ENCODE measurements around the gene FOXP3.
"Not testable (repeated sequence)": the region's sequence is repeated elsewhere in the genome, so short reads cannot be mapped to it uniquely, and the experiment has no call there.

FOXP3 gene, protein sequence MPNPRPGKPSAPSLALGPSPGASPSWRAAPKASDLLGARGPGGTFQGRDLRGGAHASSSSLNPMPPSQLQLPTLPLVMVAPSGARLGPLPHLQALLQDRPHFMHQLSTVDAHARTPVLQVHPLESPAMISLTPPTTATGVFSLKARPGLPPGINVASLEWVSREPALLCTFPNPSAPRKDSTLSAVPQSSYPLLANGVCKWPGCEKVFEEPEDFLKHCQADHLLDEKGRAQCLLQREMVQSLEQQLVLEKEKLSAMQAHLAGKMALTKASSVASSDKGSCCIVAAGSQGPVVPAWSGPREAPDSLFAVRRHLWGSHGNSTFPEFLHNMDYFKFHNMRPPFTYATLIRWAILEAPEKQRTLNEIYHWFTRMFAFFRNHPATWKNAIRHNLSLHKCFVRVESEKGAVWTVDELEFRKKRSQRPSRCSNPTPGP

DNA sequence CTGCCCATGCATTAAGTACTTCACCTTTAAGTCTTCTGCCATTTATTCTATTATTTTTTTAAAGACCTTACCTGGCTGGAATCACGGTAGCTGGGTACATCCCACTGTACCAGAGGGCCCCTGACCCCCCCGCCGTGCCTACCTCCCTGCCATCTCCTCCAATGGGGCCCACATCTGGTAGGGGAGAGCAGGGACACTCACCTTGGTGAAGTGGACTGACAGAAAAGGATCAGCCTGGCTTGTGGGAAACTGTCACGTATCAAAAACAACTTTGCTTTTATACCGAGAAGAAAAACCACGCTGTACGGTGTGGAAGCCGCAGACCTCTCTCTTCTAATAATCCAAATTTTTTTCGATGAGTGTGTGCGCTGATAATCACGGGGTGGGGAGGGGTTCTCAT lies at the start of gene FOXP3:
Gene FOXP3, minus strand, starts transcription at position 251 of the 400 bp plus-strand sequence. CDS start 6,205 bp downstream, outside the sequence.
- no peak for DNase-seq (ENCODE audit: low spot score)

GRCh38 chrX:49312176-49312575 lies 47.7 kb upstream of the FOXP3 start:
- no peak for DNase-seq (ENCODE audit: low spot score)

DNA sequence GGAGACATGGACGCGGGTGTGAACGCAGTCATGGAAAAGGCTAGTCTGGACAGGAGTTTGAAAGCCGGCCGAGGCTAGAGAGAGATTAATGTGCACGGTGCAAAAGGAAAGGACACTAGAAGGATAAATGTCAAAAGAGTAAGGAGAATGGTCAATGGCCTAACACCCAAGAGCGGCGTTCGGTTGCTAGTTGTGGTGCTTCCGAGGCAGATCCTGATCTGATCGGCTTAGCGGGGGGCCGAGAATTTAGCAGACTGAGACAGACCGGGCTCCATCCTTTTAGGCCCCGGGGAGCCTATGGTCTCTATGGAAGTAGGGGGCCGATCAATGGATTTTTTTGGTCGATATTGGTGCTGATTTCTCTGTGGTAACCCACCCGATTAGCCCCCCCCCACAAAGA lies 45.9 kb upstream of the FOXP3 start:
- no peak for DNase-seq (ENCODE audit: low spot score)

DNA sequence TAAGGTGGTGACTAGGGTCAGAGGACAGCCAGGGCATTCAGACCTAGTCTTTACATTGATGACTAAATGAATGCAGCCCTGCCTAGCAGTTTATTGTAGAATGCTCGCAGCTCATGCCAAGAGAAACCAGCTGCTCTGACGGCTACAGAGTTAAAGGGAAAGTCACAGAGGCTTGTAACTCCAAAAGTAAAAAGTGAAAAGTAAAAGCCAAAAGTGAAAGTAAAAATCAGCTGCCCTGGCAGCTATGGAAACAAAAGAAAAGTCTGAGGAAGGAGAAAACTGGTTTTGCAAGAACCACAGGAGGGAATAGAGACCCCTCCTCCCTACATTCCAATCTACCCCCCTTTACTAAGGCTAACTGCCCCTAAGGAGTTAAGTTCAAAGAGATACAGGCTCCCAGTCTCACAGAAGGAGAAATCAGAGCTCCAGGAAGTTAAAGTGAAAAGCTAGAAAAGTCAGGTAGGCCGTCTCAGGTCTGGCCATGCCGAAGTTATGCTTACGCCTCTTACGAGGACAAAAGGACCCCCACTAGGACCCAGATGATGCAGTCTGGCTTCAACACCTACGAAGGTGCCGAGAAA lies 45.0 kb upstream of the FOXP3 start:
- DNase-seq (ENCODE audit: low spot score) = no peak

GRCh38 chrX:49308604-49309269 lies 44.2 kb upstream of the FOXP3 start:
- no peak for DNase-seq (ENCODE audit: low spot score)

- DNase-seq (ENCODE audit: low spot score) = not testable (repeated sequence)
Observed at GRCh38 chrX:49307775-49308174, 43.3 kb upstream of the FOXP3 start.

DNA sequence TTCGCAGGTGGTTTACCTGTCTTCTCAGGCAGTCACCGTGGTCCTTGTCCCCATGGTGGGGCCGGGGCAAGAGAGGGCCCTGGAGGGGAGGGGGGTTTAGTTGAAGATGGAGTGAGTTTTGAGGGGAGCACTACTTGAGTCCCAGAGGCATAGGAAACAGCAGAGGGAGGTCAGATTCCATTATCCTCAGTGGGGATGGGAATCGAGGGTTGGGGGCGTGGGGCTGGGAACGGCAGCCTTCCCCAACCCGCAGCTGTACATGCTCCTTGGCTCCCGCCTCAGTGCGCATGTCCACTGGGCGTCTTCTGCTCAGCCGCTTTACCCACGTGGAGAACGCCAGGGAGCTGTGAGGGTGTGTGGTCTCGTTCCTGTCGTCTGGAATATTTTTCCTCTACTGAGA lies 38.8 kb upstream of the FOXP3 start, which contains the start of gene GAGE10:
Gene GAGE10, plus strand, starts transcription at position 301 of the 400 bp plus-strand sequence. CDS start 1,214 bp downstream, outside the sequence.
- no peak for DNase-seq (ENCODE audit: low spot score)

- no peak for DNase-seq (ENCODE audit: low spot score)
Observed at GRCh38 chrX:49300703-49301102, 36.2 kb upstream of the FOXP3 start.

DNA sequence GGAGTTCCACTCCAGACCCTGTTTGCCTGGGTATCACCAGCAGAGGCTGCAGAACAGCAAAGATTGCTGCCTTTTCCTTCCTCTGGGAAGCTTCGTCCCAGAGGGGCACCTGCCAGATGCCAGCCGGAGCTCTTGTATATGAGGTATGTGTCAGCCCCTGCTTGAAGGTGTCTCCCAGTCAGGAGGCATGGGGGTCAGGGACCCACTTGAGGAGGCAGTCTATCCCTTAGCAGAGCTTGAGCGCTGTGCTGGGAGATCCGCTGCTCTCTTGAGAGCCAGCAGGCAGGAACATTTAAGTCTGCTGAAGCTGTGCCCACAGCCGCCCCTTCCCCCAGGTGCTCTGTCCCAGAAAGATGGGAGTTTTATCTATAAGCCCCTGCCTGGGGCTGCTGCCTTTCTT lies 34.8 kb upstream of the FOXP3 start:
- DNase-seq (ENCODE audit: low spot score) = not testable (repeated sequence)

DNA sequence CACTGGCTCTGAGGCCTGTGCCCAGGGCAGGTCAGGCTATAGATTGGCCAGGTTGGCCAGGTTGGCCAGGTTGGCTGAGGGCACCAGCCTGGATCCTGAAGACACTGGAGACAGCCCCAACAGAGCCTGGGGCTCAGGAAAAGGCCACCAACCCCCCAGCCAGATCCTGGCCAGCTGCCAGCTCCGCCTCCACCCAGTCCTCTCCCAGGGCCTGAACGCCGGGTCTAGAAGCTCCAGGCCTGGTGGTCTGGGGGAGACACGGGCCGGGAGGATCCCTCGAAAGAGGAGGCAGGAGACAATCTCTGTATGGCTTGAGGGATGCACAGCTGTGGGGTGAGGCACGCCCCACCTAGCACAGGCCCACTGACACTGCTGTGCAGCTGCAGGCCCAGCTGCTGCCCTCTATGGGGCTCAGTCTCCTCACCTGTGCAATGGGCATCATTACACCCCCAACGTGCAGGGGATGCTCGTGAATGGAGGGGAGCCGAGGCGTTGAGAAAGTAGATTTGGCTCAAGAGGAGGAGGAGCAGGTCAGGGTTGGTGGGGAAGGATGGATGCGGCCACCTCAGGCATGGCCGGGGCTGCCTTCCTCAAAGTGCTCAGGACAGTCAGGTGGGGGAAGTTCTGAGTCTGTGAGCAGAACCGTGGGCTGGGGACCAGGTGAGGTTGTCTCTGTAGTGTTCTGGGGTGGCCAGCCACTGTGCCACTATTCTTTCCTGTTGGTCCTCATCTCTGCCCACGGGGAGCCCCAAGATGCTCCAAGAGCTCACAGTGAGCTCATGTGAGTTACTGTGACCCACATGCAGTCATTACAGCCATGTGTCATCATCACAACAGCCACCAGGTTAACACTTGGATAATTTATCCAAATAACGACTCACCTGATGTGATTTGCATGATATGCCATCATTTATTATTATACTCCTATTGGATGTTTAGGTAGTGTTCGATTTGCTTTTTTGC lies 28.2 kb upstream of the FOXP3 start:
- DNase-seq (ENCODE audit: low spot score) = no peak

DNA sequence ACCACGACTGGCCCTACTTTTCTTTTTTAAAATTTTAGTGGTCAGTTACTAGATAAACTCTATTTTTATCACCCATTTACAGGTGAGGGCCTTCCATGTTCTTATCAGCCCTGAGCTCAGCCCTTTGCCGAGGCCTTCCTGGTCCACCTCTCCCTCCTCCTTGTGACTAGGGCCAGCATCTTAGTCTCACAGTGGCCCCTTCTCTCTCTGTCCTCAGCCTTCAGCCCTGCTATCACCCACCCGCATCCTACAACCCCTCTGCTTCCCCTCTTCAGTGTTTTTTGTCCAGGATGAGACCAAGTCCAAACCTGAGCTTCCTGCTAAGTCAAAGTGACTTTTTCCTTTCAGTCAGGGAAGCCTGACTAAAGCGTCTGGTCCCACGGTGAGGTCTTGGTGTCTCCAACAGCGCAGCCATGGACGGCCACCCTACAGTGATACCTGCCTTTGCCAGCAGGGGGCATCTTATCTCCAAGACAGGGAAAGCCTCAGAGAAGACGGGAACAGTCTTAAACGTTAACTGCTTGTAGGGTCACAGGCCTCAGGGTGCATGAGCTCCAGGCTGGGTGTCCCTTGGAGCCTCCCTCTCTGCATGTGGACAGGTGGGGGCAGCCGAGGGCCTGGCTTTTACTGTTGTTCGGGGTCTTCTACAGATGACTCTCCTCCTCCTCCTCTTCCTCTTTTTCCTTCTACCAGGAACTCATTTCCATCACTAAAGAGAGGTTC lies 27.3 kb upstream of the FOXP3 start:
- DNase-seq (ENCODE audit: low spot score) = no peak

DNA sequence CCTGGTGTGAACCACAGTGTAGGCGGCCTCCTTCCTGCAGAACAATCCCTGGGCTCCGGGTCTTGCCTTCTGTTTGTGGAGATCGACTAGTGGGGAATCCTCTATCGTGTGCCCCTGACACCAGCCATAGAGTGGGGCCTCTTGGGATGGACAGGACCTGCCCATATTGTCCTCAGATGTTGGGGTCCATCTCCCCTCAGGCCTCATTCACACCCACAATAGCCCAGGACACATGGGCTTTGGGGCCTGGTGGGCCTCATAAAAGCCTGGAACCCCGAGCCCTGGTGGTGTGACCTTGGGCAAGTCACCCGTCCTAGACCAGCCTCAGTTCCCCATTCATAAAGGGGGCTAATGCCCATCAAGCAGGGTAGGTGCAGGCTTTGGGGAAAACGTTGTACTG lies 25.7 kb upstream of the FOXP3 start:
- DNase-seq (ENCODE audit: low spot score) = no peak

DNA sequence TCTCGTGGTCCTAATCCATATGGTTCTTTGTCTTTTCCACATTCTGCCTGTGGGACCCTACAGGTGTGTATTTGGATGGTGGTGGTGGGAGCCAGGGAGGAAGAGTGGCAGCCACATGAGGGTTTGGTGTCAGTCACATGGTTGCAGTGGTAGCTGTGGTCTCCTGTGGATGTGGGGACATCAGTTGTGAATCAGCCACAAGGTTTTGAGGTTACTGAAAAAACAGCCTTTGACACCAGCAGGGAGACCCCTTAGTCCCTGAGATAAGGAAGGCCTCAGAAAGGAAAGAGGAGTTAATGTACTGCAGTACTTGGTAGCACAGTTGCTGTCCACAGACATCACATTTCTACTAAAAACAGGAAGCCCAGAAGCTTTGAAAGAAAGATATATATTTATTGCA lies 23.2 kb upstream of the FOXP3 start:
- no peak for DNase-seq (ENCODE audit: low spot score)

DNA sequence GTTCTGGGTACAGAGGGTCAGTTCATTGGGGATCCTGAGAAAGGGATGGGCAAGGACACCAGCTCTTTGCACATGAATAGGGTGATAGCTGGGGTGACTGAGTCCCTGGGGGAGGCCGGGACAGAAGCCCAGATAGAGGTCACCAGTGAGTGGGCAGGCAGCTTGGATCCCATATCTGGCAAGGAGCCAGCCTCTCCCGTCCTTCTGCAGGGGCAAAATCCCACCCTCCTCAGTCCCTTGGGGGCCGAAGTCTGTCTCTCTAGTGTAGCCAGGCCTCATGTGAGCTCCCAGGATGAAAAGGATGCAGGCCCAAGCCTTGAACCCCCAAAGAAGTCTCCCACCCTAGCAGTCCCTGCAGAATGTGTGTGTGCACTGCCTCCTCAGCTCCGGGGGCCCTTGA lies 22.1 kb upstream of the FOXP3 start:
- no peak for DNase-seq (ENCODE audit: low spot score)

DNA sequence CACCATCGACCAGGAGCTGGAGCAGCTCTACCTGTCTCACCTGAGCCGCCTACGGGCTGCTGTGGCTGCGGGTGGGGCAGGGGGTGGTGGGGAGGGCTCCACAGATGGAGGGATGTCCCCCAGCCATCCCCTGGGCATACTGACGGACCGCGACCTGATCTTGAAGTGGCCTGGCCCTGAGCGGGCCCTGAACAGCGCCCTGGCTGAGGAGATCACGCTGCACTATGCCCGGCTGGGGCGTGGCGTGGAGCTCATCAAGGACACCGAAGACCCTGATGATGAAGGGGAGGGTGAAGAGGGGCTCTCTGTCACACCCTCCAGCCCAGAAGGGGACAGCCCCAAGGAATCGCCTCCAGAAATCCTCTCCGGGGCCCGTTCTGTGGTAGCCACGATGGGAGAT lies 21.6 kb upstream of the FOXP3 start:
- DNase-seq (ENCODE audit: low spot score) = no peak

GRCh38 chrX:49284212-49284611 lies 19.7 kb upstream of the FOXP3 start:
- no peak for DNase-seq (ENCODE audit: low spot score)

GRCh38 chrX:49282647-49283011 lies 18.1 kb upstream of the FOXP3 start:
- no peak for DNase-seq (ENCODE audit: low spot score)

- DNase-seq (ENCODE audit: low spot score) = no peak
Observed at GRCh38 chrX:49278081-49278480, 13.6 kb upstream of the FOXP3 start.

DNA sequence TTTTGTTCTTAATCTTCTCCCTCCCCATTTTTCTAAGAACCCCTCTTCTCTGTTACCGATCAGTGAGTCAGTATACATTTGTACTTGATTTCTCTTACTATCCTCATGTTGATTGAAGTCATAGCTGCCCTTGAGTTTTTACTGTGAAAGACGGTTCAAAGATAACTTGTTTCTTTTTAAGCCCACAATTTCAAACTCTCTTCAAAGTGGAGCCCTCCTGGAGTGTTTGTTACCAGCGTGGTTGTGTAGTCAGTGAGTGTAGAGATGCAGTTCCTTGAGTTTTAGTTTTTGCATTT lies 13.0 kb upstream of the FOXP3 start:
- DNase-seq (ENCODE audit: low spot score) = no peak

GRCh38 chrX:49276671-49277534 lies 12.4 kb upstream of the FOXP3 start:
- no peak for DNase-seq (ENCODE audit: low spot score)
